Bone marrow (tissue), 2 donors: ENCODE measurements around the gene NPHP4.

Source experiments
- DNase-seq, 2 donors: peaks; one replicate each; lab custom pipeline; 2025; lab: John Stamatoyannopoulos, UW

NPHP4 gene

DNA sequence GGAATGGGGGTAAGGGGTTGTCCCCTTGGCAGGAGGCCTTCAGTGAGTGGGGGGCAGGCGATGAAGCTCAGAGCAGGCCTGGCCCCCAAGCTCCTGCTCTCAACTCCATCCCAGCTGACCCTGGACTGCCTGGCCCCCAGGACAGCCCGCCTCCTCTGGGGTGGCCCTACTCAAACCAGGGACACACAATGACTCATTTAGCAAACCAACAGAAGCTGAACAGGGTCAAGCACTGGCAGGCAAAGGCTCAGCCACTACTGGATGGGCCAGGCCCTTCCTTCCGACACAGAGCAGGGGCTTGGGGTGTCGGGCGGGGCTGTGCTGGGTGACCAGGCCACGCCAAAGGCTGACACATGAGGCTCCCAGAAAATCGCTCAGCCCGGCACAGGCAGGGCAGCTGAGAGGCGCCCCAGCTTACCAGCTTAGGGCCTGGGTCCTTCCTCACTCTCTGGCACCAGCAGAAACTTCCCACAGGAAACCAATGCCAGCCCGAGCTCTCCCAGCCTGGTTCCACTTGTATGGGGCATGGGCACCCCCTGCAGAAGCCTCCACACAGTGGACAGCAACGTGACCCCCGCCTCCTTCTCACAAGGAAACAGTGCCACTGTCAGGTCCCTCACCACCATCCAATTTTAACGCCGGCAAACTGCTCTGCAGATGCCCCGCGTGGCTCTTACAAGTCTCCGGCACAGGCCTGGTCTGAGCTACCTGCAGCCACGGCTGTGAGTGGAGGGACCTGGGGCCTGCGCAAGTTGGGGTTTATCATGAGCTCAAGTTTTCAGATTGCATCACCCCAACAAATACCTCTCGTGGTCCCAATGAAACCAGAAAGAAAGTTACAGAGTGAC, 114.3 kb downstream of the NPHP4 start:
- DNase-seq = no peak

DNA sequence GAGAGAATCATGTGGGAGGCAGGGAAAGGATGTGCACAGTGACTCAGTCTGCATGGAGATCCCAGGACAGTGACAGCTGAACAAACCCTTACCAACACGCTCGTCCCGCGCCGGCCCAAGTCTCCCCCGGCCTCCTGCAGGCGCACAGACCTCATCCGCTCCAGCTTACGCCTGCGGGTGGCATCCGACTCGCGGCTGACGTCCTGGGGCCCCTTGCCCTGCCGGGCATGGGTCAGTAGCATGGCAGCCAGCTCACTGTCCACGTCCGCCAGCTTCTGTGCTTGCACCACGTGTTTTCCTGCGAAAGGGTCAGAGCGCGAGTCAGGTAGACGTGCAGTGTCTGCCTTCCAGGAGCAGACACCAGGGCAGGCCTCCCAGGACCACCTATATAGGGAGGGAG, 115.2 kb downstream of the NPHP4 start:
- no peak for DNase-seq

- DNase-seq = no peak
These were observed 116.1 kb downstream of the NPHP4 start for GRCh38 chr1:5876094-5876650.

GRCh38 chr1:5875345-5875910, 116.8 kb downstream of the NPHP4 start:
- no peak for DNase-seq

- DNase-seq = no peak
These were observed 117.7 kb downstream of the NPHP4 start for GRCh38 chr1:5874416-5875110.

- DNase-seq = no peak
These were observed 118.7 kb downstream of the NPHP4 start for GRCh38 chr1:5873556-5873955.

GRCh38 chr1:5872886-5873285, 119.3 kb downstream of the NPHP4 start:
- DNase-seq = no peak

GRCh38 chr1:5868931-5869500, 123.2 kb downstream of the NPHP4 start:
- no peak for DNase-seq

DNA sequence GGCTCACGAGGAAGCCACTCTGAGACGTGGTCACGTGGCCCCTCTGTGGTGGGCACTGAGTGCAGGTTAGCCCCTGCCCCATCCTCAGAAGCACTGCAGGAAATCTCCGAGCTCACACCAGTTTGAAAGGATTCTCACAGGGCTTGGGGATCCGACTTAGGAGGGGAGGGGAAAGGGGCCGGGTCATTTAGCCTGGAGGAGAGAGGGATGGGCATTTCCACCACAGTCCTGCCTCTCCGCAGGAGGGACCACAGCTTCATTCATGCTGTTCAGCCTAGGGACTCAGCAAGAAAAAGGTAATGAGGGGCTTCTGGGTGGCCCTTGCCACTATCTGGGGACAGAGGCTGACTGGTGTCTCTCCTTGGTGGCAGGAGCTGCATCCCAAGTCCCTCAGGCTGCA, 126.5 kb downstream of the NPHP4 start:
- no peak for DNase-seq

DNA sequence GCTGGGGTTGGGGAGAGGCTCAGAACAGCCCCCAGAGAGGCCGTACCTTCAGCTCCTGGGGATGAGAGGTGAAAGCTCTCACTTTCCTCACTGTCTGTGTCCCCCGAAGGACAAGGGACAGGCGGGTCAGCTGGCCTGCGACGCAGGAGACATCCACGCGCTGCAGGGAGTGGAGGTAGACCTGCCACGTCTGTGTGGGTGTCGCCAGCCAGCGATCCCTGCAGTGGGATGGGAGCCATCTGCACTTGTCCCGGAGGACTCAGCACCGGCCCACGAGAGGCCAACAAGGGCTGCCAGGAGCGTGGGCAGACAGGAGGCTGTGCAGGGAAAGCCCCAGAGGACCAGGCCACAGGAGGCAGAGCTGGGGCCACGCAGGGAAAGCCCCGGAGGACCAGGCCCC, 127.2 kb downstream of the NPHP4 start:
- no peak for DNase-seq

GRCh38 chr1:5864256-5864655, 128.0 kb downstream of the NPHP4 start:
- no peak for DNase-seq

DNA sequence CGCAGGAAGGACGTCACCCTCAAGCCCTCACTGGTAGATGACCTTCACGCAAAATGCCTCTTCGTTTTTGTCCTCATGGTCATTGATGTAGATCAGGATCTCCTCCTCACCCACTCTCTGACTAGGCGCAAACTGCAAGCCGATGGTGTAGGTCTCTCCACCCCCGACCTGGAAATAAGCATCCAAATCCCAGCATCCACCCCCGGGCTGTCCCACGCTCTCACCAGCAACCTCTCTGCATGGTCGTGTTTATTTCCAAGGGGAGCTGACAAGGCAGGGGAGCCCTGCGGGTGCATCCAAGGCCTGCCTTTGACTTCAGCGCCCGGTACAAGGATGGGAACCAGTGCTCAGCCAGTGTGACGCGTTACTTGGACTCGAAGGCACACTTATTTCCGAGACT, 129.0 kb downstream of the NPHP4 start:
- no peak for DNase-seq

- DNase-seq = no peak
These were observed 130.1 kb downstream of the NPHP4 start for GRCh38 chr1:5861871-5862825.

- no peak for DNase-seq
These were observed 131.9 kb downstream of the NPHP4 start for GRCh38 chr1:5860277-5860676.

- DNase-seq = no peak
These were observed 132.5 kb downstream of the NPHP4 start for GRCh38 chr1:5859766-5860165.

DNA sequence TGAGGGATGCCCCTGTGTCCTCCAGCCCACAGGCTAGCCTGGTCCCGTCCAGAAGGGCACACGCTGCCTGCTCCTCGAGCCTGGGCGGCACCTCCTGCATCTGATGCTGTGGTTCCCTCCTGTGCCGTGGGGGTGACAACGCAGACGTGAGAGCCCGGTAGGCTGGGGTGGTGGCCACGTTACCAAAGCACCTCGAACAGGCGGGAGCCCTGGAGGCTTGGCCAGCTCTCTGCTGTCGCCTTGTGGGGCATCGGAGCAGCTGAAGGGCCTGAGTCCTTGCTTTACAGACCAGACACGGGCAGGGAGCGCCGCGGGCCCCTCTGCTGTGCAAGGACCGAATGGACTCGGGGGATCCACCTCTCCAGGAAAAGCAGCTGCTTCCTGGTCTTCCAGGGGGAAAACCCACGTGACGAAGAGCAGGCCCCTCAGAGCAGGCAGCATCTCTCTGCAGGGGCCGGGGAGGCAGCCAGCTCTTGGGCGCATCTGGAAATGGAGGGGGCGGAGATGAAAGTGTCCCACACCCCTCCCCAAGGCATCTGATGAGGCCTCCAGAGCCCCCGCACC, 133.3 kb downstream of the NPHP4 start:
- DNase-seq = no peak

GRCh38 chr1:5858246-5858645, 134.0 kb downstream of the NPHP4 start:
- DNase-seq = no peak

DNA sequence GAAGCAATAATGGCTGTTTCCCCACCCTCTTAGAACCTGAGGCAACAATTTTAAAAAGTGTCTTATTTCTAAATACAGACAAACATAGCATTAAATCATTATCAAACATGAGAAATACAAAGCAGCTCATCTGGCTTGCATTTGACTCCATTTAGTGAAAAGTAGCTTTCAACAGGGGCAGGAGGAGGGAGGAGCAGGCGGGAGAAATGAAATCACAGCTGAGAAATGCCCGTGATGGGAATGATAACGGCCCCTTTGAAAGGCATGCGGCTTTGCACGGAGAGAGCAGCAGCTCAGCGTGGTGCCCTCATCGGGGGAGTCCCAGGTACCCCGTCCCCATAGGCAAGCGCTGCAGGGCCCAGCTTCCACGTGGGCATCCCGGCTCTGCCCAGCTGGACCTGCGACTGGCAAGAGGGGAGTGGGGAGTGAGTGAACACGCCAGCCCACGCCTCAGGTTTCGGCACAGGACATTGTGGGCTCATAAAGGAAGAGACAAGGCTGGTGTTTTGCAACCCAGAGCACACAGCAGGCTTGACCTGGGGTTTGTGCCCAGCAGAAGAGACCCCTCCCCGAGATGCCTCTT, 134.6 kb downstream of the NPHP4 start:
- DNase-seq = no peak

GRCh38 chr1:5857011-5857410, 135.2 kb downstream of the NPHP4 start:
- DNase-seq = no peak

- no peak for DNase-seq
These were observed 135.9 kb downstream of the NPHP4 start for GRCh38 chr1:5856246-5856815.
